ENCODE results near the gene PROSER1.

Gene PROSER1

DNA sequence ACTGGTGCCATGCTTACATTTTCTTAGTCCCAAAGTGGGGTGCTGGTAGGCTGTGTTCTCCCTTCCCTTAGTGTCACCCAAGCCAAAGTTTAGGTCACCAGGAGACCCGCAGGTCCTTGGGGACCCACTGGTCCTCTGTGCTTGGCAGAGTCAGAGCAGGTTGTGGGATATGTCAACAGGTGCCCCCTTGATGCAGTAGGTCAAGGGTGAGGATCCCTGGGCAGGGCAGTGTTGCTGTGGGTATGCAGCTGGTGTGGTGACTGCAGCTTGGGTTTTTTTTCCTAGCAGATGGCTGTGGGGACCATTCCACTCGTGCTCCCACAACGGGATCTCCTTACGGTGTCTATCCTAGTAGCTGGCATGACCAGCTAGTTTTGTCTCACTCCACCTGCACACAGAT is 24.1 kb upstream of the PROSER1 start:
- Histone ChIP-seq H3K4me3 (ENCODE audit: low read length) (no peak overlapping the region), H3K27ac (ENCODE audit: low read length) (no peak overlapping the region), H4K20me1 (ENCODE audit: insufficient read depth, low read length) (no peaks in the 10 kb centered on the region), H3K4me1 (ENCODE audit: low read length) (peaks cover 13% of the 10 kb centered on the region; the same call in 1 of the 2 replicates), H3K9ac (ENCODE audit: low read length) (no peak overlapping the region), H3K27me3 (replicated peaks; ENCODE audit: insufficient read depth, low read length) (no peaks in the 10 kb centered on the region), H3K36me3 (replicated peaks; ENCODE audit: insufficient read depth, low read length) (no peaks in the 10 kb centered on the region), H3K79me2 (ENCODE audit: low read length) (no peaks in the 10 kb centered on the region), H3K9me3 (replicated peaks; ENCODE audit: insufficient read depth, low read length) (no peaks in the 10 kb centered on the region), H3K4me2 (ENCODE audit: low read depth, low read length) (no peak overlapping the region), H3F3A (ENCODE audit: insufficient read depth, low read length) (no peaks in the 10 kb centered on the region), H3K9me2 (replicated peaks; ENCODE audit: insufficient read depth, low read length) (no peaks in the 10 kb centered on the region), H2AFZ (ENCODE audit: low read length) (no peak overlapping the region)
- no peak for DNase-seq
- no peak for TF ChIP-seq EZH2phosphoT487 (IDR thresholded peaks at IDR 0.05; ENCODE audit: low read length)
- TF ChIP-seq, protein P1, sequence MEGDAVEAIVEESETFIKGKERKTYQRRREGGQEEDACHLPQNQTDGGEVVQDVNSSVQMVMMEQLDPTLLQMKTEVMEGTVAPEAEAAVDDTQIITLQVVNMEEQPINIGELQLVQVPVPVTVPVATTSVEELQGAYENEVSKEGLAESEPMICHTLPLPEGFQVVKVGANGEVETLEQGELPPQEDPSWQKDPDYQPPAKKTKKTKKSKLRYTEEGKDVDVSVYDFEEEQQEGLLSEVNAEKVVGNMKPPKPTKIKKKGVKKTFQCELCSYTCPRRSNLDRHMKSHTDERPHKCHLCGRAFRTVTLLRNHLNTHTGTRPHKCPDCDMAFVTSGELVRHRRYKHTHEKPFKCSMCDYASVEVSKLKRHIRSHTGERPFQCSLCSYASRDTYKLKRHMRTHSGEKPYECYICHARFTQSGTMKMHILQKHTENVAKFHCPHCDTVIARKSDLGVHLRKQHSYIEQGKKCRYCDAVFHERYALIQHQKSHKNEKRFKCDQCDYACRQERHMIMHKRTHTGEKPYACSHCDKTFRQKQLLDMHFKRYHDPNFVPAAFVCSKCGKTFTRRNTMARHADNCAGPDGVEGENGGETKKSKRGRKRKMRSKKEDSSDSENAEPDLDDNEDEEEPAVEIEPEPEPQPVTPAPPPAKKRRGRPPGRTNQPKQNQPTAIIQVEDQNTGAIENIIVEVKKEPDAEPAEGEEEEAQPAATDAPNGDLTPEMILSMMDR (IDR thresholded peaks at IDR 0.05; ENCODE audit: low read length), result no peak
- no peak for TF ChIP-seq EZH2 (optimal IDR thresholded peaks at IDR 0.05; ENCODE audit: low read depth, low read length)

GRCh38 chr13:39058040-39058439 is 20.2 kb upstream of the PROSER1 start:
- H4K20me1 ChIP-seq (ENCODE audit: insufficient read depth, low read length), result no peaks in the 10 kb centered on the region
- no peak overlapping the region for H2AFZ ChIP-seq (ENCODE audit: low read length)
- H3K9me3 ChIP-seq (replicated peaks; ENCODE audit: insufficient read depth, low read length), result no peaks in the 10 kb centered on the region
- H3K27me3 ChIP-seq (replicated peaks; ENCODE audit: insufficient read depth, low read length), result no peaks in the 10 kb centered on the region
- no peak overlapping the region for H3K9ac ChIP-seq (ENCODE audit: low read length)
- H3K79me2 ChIP-seq (ENCODE audit: low read length), result no peaks in the 10 kb centered on the region
- no peak overlapping the region for H3K4me3 ChIP-seq (ENCODE audit: low read length)
- no peak overlapping the region for H3K4me2 ChIP-seq (ENCODE audit: low read depth, low read length)
- H3K9me2 ChIP-seq (replicated peaks; ENCODE audit: insufficient read depth, low read length), result no peaks in the 10 kb centered on the region
- no peaks in the 10 kb centered on the region for H3F3A ChIP-seq (ENCODE audit: insufficient read depth, low read length)
- H3K27ac ChIP-seq (ENCODE audit: low read length), result no peak overlapping the region
- TF ChIP-seq EZH2phosphoT487 (IDR thresholded peaks at IDR 0.05; ENCODE audit: low read length), result no peak
- no peak for TF ChIP-seq EZH2 (optimal IDR thresholded peaks at IDR 0.05; ENCODE audit: low read depth, low read length)
- TF ChIP-seq, protein P1 (IDR thresholded peaks at IDR 0.05; ENCODE audit: low read length), result no peak
- no peaks in the 10 kb centered on the region for H3K36me3 ChIP-seq (replicated peaks; ENCODE audit: insufficient read depth, low read length)
- DNase-seq, result no peak
- peaks cover 13% of the 10 kb centered on the region; the same call in 1 of the 2 replicates for H3K4me1 ChIP-seq (ENCODE audit: low read length)

- H3K9me2 ChIP-seq (replicated peaks; ENCODE audit: insufficient read depth, low read length), result no peaks in the 10 kb centered on the region
- no peak overlapping the region for H2AFZ ChIP-seq (ENCODE audit: low read length)
- H4K20me1 ChIP-seq (ENCODE audit: insufficient read depth, low read length), result no peaks in the 10 kb centered on the region
- H3K27me3 ChIP-seq (replicated peaks; ENCODE audit: insufficient read depth, low read length), result no peaks in the 10 kb centered on the region
- no peaks in the 10 kb centered on the region for H3K9me3 ChIP-seq (replicated peaks; ENCODE audit: insufficient read depth, low read length)
- H3F3A ChIP-seq (ENCODE audit: insufficient read depth, low read length), result no peaks in the 10 kb centered on the region
- H3K79me2 ChIP-seq (ENCODE audit: low read length), result no peaks in the 10 kb centered on the region
- no peak for TF ChIP-seq EZH2 (optimal IDR thresholded peaks at IDR 0.05; ENCODE audit: low read depth, low read length)
- H3K4me1 ChIP-seq (ENCODE audit: low read length), result peaks cover 13% of the 10 kb centered on the region; the same call in 1 of the 2 replicates
- no peak overlapping the region for H3K4me2 ChIP-seq (ENCODE audit: low read depth, low read length)
- H3K4me3 ChIP-seq (ENCODE audit: low read length), result no peak overlapping the region
- H3K27ac ChIP-seq (ENCODE audit: low read length), result no peak overlapping the region
- no peak overlapping the region for H3K9ac ChIP-seq (ENCODE audit: low read length)
- no peaks in the 10 kb centered on the region for H3K36me3 ChIP-seq (replicated peaks; ENCODE audit: insufficient read depth, low read length)
- no peak for DNase-seq
These were observed 18.1 kb upstream of the PROSER1 start for GRCh38 chr13:39056018-39056417.

- no peaks in the 10 kb centered on the region for H3K9me2 ChIP-seq (replicated peaks; ENCODE audit: insufficient read depth, low read length)
These were observed 16.2 kb upstream of the PROSER1 start for GRCh38 chr13:39054112-39054511.

More at GRCh38 chr13:39054112-39054511, 16.2 kb upstream of the PROSER1 start:
- no peak overlapping the region for H3K27ac ChIP-seq (ENCODE audit: low read length)
- no peaks in the 10 kb centered on the region for H3K36me3 ChIP-seq (replicated peaks; ENCODE audit: insufficient read depth, low read length)
- H3K9ac ChIP-seq (ENCODE audit: low read length), result no peak overlapping the region
- no peaks in the 10 kb centered on the region for H3K79me2 ChIP-seq (ENCODE audit: low read length)
- no peak overlapping the region for H2AFZ ChIP-seq (ENCODE audit: low read length)
- H3K27me3 ChIP-seq (replicated peaks; ENCODE audit: insufficient read depth, low read length), result no peaks in the 10 kb centered on the region
- H3K4me3 ChIP-seq (ENCODE audit: low read length), result no peak overlapping the region
- H3F3A ChIP-seq (ENCODE audit: insufficient read depth, low read length), result no peaks in the 10 kb centered on the region
- DNase-seq, result no peak
- H3K4me2 ChIP-seq (ENCODE audit: low read depth, low read length), result no peak overlapping the region
- H4K20me1 ChIP-seq (ENCODE audit: insufficient read depth, low read length), result no peaks in the 10 kb centered on the region
- 0 out of 2 replicates have a peak, but pooled peaks cover 2% of the 10 kb centered on the region for H3K4me1 ChIP-seq (ENCODE audit: low read length)
- no peaks in the 10 kb centered on the region for H3K9me3 ChIP-seq (replicated peaks; ENCODE audit: insufficient read depth, low read length)
- TF ChIP-seq, protein P1 (IDR thresholded peaks at IDR 0.05; ENCODE audit: low read length), result no peak
- TF ChIP-seq EZH2 (optimal IDR thresholded peaks at IDR 0.05; ENCODE audit: low read depth, low read length) (no peak), EZH2phosphoT487 (IDR thresholded peaks at IDR 0.05; ENCODE audit: low read length) (no peak)

Measured in MM.1S (cell line).